PC-9 (cell line): ENCODE results near the gene CTSD.

Experiments used
- EZH2 ChIP-seq: fragments of 200-600 bp; sonication (generic); IDR thresholded peaks from 2 replicates; pipeline ENCODE4 v1.8.0; 2017; ENCODE audit warnings: antibody characterized with exemption, low read depth
- TF ChIP-seq, protein P1 (sequence below): fragments of 200-600 bp; sonication (generic); conservative IDR thresholded peaks from 2 replicates; pipeline ENCODE4 v1.6.1; 2017; ENCODE audit warnings: mixed run types, antibody characterized with exemption, mild to moderate bottlenecking, moderate library complexity

DNA sequence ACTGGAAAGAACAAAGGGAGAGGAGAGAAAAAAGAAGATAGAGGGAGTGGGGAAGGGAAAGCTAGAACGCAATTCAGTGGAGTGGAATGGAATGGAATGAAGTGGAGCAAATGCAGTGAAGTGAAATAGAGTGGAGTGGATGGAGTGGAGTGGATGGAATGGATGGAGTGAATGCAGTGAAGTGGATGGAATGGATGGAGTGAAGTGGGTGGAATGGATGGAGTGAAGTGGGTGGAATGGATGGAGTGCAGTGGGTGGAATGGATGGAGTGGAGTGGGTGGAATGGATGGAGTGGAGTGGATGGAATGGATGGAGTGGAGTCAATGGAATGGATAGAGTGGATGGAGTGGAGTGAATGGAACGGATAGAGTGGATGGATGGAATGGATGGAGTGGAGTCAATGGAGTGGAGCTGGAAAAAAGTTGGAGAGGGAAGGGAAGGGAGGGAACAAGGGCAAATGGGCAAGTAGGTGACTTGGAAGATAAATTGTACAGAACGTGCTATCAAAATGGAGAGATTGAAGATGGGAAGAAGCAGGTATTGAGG lies 27.2 kb downstream of the CTSD start:
- TF ChIP-seq, protein P1, sequence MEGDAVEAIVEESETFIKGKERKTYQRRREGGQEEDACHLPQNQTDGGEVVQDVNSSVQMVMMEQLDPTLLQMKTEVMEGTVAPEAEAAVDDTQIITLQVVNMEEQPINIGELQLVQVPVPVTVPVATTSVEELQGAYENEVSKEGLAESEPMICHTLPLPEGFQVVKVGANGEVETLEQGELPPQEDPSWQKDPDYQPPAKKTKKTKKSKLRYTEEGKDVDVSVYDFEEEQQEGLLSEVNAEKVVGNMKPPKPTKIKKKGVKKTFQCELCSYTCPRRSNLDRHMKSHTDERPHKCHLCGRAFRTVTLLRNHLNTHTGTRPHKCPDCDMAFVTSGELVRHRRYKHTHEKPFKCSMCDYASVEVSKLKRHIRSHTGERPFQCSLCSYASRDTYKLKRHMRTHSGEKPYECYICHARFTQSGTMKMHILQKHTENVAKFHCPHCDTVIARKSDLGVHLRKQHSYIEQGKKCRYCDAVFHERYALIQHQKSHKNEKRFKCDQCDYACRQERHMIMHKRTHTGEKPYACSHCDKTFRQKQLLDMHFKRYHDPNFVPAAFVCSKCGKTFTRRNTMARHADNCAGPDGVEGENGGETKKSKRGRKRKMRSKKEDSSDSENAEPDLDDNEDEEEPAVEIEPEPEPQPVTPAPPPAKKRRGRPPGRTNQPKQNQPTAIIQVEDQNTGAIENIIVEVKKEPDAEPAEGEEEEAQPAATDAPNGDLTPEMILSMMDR, result no peak
- TF ChIP-seq EZH2, result no peak
